Retinal pigment epithelial cell (primary cell): Measurements from ENCODE around the gene PPT1.

Experiments used
- DNase-seq: peaks from one replicate; pipeline ENCODE4 v3.0.0-alpha.2; 2010; ENCODE audit warnings: low read depth
- H3K4me3 ChIP-seq: 2 replicates; pipeline ENCODE4 v1.5.1; 2011; ENCODE audit warnings: mild to moderate bottlenecking, low read length, control low read depth, moderate library complexity
- CTCF ChIP-seq: conservative IDR thresholded peaks from 2 replicates; pipeline ENCODE4 v1.5.1; 2011; ENCODE audit warnings: low read depth, low read length, control low read depth, inconsistent platforms

Gene PPT1

GRCh38 chr1:40096977-40097782, at the start of gene PPT1:
Gene PPT1 (minus strand): TSS chr1:40097252. CDS start chr1:40097238, 14 bp downstream.
- TF ChIP-seq CTCF: peak; percentile 24
- peak; percentile 12 for DNase-seq
- peak within 1 kb of the TSS; percentile 85 for H3K4me3 ChIP-seq

GRCh38 chr1:40143891-40144575, 47.0 kb upstream of the PPT1 start:
- DNase-seq: no peak
- peak; percentile 83 for TF ChIP-seq CTCF
- no peak overlapping the region for H3K4me3 ChIP-seq

- H3K4me3 ChIP-seq: no peak overlapping the region
- no peak for TF ChIP-seq CTCF
Measured at GRCh38 chr1:40141878-40142535, 45.0 kb upstream of the PPT1 start.

DNA sequence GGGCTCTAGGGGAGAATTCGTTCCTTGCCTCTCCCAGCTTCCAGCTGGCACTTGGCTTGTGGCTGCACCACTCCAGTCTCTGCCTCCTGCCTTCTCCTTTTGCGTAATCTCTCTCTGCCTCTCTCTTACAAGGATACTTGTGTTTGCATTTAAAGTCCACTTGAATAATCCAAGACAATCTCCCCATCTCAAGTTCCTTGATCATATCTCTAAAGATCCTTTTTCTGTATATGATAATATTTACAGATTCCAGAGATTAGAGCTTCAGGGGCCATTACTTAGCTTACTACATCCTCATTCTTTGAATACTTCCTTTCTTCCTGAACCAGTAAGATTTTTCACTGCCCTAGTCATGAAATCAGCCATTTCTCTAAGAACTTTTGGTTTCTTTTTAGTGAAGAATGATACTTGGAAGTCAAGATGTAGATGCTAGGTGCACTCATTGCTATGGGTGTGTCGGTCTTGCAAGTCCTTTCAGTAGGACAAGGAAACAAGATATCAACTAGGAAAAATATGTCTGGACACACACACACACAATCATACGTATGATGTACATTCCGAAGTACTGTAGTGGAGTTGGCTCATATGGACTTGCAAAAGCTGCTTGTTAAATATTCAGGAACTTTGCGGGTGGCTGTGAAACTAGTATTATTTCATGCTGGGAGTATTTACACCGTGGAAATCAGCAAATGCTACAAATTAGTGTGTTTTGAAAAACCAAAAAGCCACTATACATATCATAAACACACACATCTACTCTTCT, 43.3 kb upstream of the PPT1 start:
- DNase-seq: no peak
- TF ChIP-seq CTCF: no peak
- H3K4me3 ChIP-seq: no peak overlapping the region

More at GRCh38 chr1:40141878-40142535, 45.0 kb upstream of the PPT1 start:
- DNase-seq: no peak

GRCh38 chr1:40133839-40134238, 36.8 kb upstream of the PPT1 start:
- no peak for TF ChIP-seq CTCF
- no peak overlapping the region for H3K4me3 ChIP-seq
- no peak for DNase-seq

DNA sequence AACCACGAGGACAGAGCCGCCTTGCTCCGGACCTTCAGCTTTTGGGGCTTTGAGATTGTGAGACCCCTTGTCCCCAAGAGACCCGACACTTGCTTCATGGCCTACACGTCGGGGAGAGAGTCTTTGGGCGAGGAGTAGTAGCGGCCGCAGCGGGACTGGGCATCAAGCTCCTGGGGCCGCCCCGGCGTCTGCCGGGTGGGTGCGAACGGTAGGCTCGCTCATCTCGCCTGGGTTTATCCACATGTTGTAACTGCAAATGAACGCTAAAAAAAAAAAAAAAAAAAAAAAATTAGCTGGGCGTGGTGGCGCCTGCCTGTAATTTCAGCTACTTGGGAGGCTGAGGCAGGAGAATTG, 36.2 kb upstream of the PPT1 start:
- H3K4me3 ChIP-seq: peak overlapping the region; percentile 44

More for the DNA sequence above, 36.2 kb upstream of the PPT1 start:
- DNase-seq: no peak
- no peak for TF ChIP-seq CTCF
